Activated CD4-positive, CD25-positive, alpha-beta regulatory T cell treated with anti-CD3 and anti-CD28 coated beads, Interleukin-2, amount 50 U/mL, for 24 hours (primary cell): ENCODE data around the gene PMVK.
A peak's percentile ranks its signal among the peaks of the same experiment; 100 is the strongest.

Source experiments
- ATAC-seq, 2 donors: fragments of 150-1000 bp; cut with Tn5 transposase; one replicate each; pipeline ENCODE4 v1.10.0; 2021; ENCODE audit warnings: mild to moderate bottlenecking in 1 of 2, moderate library complexity in 1 of 2

Gene PMVK

DNA sequence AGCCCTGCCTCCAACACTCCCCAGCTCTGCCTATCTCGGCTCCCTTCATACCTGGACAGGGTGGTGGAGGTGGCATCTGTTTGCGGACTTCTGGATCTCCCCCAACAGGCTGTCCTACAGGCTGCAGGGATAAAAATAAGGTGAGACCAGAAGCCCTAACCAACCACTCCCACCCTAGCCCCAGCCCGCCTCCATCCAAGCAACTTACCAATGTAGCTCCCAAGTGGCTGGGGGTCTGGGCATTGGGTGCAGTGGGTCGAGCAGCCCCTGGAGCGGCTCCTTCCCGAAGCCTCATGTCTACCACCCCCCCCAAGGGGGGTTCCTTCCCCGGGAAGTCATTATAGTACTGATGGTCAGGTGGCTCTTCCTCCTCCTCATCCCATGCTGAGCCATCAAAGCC lies 29.6 kb upstream of the PMVK start:
- ATAC-seq: no peak

DNA sequence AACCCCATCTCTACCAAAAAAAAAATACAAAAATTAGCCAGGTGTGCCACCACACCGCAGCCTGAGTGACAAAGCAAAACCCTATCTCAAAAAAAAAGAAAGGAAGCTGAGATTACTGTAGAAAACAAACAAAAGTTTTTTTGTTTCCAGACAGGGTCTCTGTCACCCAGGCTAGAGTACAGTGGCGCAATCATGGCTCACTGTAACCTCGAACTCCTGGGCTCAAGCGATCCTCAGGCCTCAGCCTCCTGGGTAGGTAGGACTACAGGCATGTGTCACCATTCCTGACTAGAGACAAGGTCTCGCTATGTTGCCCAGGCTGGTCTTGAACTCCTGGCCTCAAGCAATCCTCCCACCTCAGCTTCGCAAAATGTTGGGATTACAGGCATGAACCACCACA lies 27.8 kb upstream of the PMVK start:
- no peak for ATAC-seq

DNA sequence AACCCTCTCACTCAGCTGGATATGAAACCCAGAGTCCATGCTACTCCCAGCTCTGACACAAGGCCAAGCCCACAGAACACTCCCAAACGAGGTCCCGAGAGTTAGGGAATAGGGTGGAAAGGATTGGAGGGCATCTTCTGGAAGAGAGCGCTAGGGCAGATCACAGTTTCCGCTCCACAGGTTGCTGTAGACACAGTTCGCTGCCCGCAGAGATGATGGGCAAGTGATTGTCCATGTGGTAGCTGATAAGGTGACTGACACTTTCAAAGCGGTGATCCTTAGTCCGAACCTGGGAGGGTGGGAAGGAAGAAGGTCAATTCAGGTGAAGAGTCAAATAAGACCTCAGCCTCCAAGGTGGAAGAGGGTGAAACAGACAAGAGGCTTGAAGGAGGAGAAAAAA lies 27.1 kb upstream of the PMVK start:
- no peak for ATAC-seq

DNA sequence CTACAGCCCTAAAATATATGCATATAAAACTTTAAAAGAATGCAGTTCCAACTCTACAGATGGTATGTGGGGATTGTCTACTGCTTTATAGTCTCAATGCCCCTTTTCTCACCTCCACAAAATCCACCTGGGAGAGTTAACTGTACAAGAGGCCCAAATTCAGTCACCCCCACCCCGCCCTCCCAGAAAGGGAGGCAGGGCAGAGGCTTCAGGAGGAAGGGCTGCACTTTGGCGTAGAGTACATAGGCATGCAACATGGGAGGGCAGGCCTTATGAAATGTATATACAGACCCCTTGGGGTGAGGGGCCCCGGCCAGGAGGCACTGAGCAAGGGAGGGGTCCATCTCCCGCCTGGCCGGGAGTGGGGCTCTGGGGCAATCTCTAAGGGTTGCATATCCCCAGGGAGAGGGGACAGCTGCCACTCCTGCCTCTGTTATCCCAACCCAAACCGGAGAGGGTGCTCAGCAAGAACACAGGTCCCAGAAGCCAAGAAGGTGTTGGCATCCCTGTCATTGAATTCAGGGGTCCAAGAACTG lies 26.3 kb upstream of the PMVK start:
- no peak for ATAC-seq

DNA sequence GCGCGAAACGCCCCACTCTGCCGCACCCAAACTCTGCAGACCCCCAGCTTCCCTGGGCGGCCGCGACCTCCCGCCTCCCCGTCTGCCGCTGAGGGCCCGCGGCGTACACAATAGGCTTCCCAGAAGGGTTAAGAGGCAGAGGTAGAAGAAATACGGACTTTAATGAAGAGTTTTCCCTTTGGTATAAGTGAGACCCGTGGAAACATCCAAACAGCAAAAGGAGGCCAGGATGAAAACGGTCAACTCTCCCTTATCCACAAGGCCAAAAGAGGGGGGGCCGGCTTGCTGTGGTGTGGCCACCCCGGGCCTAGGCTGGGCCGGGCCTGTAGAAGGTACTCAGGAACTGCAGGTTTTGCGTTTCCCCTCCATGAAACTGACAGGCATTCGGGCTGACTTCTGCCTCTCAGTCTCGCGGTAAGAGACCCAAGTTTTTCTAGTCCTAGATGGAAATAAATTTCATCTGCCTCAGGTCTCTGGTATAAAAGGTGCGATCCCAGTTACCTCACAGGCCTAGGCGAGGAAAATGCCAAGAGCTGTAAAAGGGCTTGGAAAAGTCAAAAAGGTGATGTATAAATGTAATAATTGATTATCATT lies 25.7 kb upstream of the PMVK start:
- ATAC-seq: peak; percentile 3

DNA sequence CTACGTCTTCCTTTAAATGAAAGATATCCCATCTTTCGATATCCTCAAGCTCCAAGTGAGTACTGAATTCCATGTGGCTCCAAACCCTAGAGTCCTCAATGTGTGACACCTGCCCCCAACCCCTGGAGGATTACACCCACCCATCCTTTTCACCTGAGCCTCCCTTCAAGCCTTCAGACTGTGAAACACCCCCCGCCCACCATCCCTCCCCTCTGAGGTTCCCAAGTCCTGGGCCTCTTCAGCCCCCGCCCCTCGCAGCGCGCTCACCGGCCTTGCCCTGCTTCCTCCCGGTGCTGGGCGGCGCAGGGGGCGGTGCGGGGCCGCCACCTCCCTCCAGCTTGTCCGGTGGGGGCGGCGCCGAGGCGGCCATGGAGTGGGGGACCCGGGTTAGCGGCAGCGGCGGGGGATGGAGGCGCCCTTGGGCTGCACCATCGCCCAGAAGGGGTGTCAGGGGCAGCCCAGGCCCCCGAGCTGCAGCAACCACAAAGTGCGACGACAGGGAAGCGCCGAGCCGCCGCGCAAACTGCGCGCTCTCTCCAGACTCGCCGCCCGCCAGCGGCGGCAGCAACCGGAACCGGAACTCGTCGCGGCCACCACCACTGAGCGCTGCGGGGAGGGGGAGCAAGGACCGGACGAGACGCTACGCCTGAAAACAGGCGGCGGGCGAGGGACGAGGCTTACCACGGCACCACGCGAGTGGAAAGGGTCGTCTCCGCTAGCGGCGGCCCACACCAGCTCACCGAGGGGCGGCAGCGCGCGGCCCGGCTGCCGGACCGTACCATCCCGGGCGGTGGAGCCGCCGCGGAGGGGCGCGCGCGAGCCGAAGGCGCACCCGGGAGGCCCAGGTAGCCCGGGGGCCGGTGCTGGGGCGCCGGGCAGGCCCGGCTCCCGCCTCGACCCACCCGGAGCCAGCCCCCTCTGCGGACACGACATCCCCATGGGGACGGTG lies 25.0 kb upstream of the PMVK start, which contains the start of gene PYGO2:
TSS of gene PYGO2 (minus strand) at position 576 of the 949 bp plus-strand sequence. CDS start at position 370, 206 bp downstream.
- peak; percentile 86 to 88 for ATAC-seq

DNA sequence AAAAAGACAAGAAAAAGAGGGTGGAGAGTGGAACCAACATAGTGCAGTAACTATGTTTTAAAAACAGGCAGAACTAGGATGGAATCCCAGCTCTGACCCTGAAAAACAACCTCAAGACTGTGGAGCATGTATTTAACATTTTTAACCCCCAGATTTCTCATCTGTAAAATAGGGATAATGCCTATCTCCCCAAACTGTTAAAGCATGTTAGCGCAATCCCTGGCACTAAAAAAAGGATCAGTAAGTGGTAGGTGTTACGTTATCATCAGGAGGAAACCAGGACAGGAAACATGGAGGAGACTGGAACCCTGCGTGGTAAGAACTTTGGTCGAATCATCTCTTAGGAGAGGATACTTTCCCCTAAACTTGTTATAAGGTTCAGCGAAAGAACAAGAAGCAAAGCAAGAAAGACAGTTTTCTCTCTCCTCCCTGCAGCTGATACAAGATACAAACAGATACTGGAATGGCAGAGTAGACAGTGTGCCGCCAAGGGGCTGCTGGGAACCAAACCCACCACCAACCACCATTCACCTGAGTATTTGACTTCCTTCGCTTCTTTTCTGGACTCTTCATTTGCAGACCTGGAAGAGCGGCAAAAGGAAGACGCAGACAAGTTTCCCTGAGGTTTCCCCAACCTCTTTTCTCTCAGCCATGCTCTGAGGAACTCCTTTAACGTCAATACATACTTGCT lies 24.1 kb upstream of the PMVK start:
- no peak for ATAC-seq

DNA sequence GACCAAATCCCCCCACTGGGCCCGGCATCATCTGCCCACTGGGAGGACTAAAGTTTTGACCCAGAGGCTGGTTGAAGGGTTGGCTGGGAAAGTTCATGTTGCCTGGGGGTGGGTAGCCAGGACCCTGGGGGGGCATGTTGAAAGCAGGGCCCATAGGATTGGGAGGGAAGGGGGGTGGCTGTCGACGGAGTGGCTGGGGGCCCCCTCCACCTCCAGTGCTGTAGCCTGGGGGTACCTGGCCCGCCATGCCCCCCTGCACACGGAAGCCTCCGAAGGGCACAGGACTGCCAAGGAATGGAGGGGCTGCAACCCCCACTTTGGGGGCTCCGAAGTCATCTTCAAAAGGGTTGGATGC lies 22.9 kb upstream of the PMVK start:
- no peak for ATAC-seq

DNA sequence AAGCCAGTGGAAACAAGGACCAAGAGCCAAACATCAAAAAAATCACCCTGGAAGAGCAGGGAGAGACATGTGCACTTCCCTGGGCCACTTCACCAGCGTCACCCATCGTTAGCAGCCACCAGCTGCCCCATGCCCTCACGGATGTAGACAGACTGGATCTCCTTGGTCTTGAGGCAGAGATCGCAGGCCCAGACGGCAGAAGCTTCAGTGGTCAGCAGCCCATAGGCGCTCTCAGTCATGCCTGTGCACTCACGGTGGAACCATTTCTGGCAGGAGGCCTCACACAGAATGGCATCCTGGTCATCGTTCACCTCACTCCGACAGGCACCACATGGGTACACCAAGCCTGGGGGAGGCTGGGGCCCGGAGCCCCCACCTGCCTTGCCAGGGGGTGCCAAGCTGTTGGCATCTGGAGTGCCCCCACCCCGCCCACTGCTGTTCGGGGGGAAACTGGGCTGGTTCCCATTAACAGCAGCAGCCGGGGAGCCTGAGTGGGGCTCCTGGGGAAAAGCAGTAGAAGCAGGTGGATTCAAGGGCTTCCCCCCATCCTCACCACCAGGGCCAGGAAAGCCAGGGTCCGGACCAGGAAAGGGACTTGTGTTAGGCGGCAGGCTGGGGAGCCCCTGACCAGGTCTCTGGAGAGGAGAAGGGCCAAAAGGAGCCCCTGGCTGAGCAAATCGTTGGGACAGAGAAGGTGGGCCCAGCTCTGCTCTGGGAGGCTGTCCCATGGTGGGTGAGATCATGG lies 22.3 kb upstream of the PMVK start:
- ATAC-seq: no peak

DNA sequence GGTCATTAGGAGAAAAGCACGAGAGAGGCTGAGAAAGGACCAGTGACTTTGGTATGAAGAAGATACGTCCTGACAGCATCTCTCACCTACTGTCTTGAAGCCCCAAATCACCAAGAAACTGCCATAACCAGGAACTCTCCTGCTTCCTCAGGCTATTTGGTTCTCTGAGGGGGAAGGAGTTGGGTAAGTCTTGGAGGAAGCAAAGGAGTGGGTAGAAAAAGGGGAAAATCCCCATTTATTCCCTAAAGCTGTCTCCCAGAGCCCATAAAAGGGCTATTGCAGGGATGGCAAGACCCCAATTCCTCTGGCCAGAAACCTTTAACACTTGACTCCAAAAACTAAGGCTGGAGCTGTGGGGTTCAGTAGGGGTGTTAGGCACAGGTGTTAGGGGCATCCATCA lies 21.5 kb upstream of the PMVK start:
- ATAC-seq: no peak

DNA sequence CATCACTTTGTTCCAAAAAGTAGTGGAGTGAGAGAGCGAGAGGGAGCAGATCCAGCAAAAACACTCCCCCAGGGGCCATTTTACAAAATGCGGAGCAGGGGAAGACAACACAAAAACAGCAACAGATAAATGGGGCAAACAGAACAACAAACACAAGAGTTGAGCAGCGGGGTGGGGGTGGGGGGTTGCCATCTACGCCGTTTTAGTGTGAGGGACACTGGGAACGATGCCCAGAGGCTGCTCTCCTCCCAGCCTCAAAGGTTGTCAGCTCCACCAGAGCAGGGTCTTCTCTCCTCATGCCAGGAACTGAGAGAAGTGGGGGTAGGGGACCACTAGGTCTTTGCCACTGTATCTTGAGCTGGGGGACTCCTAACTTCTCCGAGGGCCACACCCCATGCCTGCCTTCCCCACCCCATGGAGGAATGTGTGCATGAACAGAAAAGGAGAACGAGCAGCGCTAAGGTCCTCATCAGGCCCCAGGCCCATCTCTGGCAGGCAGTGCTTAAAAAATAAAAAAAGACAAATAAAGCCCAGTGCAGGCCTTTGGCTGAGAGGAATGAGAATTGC lies 20.7 kb upstream of the PMVK start:
- ATAC-seq: no peak

DNA sequence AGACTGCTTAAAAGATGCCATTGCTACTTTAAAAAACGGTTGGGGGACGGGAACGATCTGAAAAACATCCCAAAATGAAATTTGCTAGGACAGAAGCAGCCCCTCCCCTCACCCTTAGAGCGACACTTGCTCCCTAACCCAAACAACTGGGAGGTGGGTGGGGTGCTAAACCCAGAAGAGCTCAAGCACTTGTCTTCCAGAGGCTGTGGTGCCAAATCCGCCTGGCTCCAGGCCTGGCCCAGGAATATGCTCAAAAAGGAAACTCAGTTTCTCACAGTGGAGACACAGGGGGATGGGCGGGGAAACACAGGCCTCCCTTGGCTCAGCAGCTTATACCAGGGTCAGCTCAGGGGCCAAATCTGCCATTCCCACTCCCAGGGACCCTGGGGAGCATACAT lies 20.0 kb upstream of the PMVK start:
- no peak for ATAC-seq

DNA sequence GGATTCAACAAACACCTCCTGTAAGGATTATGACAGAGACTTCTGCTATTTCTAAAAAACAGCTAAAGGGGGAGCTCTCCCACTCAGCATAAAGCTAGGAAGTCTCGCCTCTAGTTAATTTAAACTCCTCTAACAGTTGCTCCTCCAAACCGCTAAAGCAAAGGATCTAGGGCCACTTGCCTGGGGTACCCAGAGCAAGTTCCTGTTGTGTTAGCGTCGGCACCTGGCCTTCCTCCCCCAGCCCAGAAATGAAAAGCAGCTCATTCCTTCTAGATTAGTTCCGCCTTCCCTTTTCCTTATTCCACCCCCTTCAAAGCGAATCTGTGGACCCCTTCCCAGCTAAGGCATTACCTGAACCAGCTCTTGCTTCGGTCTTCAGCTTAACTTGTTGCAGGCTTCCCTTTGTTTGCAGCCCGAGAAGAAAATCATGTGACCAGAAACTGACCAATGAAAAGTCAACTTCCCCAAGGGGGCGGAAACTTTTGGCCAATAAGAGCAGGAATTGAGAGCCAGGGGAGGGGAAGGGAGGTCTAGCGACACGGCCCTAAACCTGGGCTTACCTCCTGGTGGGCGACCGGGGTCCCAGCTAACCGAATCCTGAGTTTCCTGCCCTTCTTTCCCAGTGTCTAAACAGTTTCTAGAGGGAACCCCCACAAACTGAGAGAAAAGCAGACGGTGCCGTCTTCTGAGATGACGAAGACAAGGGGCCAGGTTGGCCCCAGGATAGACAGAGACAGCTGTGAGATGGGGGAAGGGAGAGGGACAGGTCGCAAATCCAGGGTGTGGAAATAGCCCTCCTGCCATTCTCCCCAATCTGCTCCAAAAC lies 19.4 kb upstream of the PMVK start, which contains the start of gene PBXIP1:
TSS of gene PBXIP1 (minus strand) at position 382 of the 826 bp plus-strand sequence. CDS start 2,378 bp downstream, outside the sequence.
- ATAC-seq: peak; percentile 61 to 68

DNA sequence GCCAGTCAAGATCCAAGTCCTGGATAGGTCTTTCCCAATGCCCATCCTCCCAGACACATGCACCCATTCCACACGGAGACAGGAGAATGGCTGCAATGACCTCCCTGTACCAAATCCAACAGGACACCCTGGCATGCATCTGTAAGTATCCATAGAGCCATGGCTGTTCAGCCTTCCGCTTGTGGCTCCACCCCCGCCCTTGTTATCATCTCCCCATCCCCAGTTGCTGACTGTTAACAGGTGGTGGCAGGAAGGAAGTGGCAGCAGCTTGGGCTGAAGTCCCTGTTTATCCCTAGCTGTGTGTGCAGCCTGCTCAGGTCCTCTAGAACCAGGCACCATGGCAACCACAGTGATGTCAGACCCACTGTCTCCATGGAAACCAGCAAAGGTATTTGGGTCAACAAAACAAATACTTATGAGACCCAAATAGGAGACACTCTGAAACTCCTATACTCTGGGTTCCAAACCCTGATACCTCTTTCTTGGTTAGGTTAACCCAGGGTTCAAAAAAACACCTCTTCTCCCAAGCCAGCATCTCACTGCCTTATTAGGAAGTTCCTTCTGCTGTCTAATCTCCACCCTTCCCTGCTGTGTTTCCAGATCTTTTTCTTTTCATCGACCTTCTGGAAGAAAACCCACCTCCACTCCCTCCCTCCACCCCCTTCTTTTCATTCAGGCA lies 18.7 kb upstream of the PMVK start:
- ATAC-seq: peak; percentile 82

DNA sequence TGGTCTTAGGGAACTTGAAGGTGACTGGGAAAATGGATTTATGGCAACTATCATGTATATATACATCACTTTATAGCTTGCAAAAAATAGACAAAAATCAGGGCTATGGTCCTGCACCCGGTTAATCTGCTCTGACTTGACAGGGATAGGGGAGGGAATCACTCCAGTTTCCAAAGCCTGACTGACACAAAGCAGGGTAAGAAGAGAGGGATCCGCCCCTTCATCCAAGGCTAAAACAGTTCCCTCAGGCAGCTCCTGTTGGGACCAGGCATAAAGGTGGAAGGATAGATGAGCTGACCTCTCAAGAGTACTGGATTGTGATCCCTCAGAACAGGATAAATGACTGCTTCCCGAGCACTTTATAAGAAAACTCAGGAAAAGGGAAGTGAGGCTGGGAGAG lies 18.0 kb upstream of the PMVK start:
- ATAC-seq: no peak

DNA sequence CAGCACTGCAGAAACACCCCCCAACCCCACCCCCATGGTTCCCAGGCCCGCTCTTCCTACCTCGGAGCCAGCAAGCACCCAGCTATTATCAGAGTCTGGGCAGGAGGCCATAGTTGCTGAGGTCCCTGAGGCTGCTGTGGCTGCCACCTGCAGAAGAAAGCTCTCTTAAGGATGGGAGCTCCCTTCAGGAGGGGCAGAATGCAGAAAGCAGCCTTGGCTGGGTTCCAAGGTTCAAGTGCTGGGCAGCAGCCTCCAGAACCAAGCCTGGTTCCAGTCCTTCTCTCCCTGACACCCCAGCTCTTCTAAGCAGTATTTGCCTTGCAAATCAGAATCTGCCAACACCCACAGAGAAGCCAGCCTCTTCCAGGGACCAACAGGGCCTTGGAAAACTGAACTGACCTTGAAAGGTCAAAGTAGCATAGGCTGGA lies 17.1 kb upstream of the PMVK start:
- no peak for ATAC-seq

DNA sequence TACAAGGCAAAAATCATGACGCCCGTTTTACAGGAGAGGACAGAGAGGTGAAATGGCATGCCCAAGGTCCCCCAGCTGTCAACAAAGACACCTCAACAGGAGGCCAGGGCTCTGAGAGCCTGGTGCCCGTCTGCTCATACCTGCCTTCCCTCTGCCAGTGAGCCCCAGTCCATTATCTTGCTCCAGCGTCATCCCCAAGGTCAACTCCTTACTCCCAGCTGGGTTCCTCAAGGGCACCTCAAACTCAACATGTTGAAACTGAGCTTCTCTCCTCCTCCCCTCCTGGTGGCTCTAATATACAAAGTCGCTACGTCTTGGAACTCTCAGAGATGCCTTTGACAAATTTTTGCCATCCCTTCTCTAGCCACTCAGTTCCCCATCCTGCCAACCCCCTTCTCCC lies 16.1 kb upstream of the PMVK start:
- no peak for ATAC-seq

DNA sequence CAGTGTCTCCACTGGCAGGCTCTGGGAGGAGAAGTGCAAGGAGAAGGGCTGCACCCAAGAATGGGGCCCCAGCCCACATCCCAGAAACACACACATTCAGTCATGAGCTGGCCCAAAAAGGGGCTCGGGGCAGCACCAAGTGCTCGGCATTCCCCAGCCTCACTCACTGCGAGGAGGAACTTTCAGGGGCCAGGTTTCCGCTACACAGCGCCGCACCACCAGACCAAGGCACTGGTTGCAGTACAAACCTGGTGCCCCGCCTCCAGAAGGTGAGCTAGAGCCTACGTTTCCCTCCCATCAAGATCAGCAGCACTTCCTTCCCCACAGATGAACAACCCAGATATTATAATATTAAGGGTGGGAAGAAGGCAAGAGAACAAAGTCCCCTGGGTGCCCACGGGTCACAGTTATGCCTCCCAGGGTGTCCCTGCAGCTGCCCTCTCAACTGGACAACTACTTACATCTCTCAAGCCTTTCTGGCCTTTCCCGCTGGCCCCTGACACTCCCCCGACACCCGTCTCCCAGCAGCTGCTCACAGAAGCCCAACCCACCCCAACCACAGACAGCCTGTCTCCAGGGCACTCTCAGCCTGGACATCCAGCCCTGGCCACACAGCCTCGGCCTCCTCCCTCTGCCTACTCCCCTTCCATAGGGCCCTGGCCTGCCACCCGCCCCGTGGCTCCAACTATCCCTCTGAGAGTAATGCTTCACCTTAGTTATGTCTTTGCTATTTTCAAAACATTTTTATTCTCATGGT lies 15.6 kb upstream of the PMVK start:
- ATAC-seq: peak; percentile 44 to 54

DNA sequence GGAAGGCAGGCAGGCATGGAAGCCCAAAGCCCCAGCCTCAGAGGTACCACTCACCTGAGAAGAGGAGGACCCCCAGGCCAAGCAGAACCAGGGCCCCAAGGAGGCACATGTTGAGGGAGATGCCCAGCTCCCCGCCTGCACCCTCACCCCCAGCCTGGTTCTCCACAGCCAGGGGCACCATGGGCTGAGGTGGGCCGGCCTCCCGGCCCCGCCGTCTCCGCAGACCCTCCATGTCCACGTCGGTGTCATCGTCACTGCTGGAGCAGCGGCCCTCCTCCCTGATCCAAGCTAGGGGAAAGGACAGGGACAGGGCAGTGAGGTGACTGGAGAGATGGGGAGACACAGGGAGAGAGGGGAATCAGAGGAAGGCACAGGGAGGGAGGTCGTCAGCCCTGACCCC lies 11.6 kb upstream of the PMVK start:
- no peak for ATAC-seq
